HG02943 (cell line): Measurements from ENCODE around the gene SAMD13.
"Not testable (repeated sequence)": the region's sequence is repeated elsewhere in the genome, so short reads cannot be mapped to it uniquely, and the experiment has no call there.

Experiments used
- ATAC-seq: cut with Tn5 transposase; IDR thresholded peaks from one replicate; pipeline ENCODE4 v1.9.1; 2021; ENCODE audit warnings: mild to moderate bottlenecking, low read depth, moderate library complexity; ENCODE audit not compliant: unreplicated experiment

Gene SAMD13

GRCh38 chr1:84282780-84283333, 18.7 kb upstream of the SAMD13 start:
- peak; percentile 61 for ATAC-seq

- ATAC-seq: no peak
Observed at GRCh38 chr1:84283381-84283780, 18.1 kb upstream of the SAMD13 start.

- no peak for ATAC-seq
Observed at GRCh38 chr1:84286071-84286470, 15.4 kb upstream of the SAMD13 start.

- ATAC-seq: not testable (repeated sequence)
Observed at GRCh38 chr1:84287389-84287788, 14.1 kb upstream of the SAMD13 start.

GRCh38 chr1:84289169-84289785, 12.2 kb upstream of the SAMD13 start:
- ATAC-seq: no peak

GRCh38 chr1:84291882-84292655, 9.4 kb upstream of the SAMD13 start:
- no peak for ATAC-seq

- ATAC-seq: no peak
Observed at GRCh38 chr1:84293766-84294165, 7.7 kb upstream of the SAMD13 start.

GRCh38 chr1:84294751-84295150, 6.8 kb upstream of the SAMD13 start:
- ATAC-seq: no peak

- ATAC-seq: no peak
Observed at GRCh38 chr1:84297546-84298244, 3.8 kb upstream of the SAMD13 start.

GRCh38 chr1:84298328-84298683, 3.2 kb upstream of the SAMD13 start:
- ATAC-seq: peak; percentile 65

- ATAC-seq: peak; percentile 41
Observed at GRCh38 chr1:84298684-84299535, 2.6 kb upstream of the SAMD13 start.

- ATAC-seq: no peak
Observed at GRCh38 chr1:84299536-84300170, 1.9 kb upstream of the SAMD13 start.

- no peak for ATAC-seq
Observed at GRCh38 chr1:84300501-84300900, 1.0 kb upstream of the SAMD13 start.

GRCh38 chr1:84301785-84302385, 377 bp downstream of the SAMD13 start:
- no peak for ATAC-seq

- no peak for ATAC-seq
Observed at GRCh38 chr1:84303314-84303830, 1.9 kb downstream of the SAMD13 start.

GRCh38 chr1:84307398-84307797, 5.9 kb downstream of the SAMD13 start:
- no peak for ATAC-seq

GRCh38 chr1:84311296-84311695, 9.8 kb downstream of the SAMD13 start:
- ATAC-seq: no peak

- no peak for ATAC-seq
Observed at GRCh38 chr1:84319662-84320061, 18.2 kb downstream of the SAMD13 start.

GRCh38 chr1:84327830-84328229, 26.3 kb downstream of the SAMD13 start:
- ATAC-seq: no peak
